K562 (cell line): ENCODE measurements around the gene LCN12. TPM values are rescaled to one million over a fixed set of nuclear protein-coding genes. Genes with fewer than 3 reads are reported as not detected.

ENCODE experiments used
- CBX1 ChIP-seq: sonication (generic); IDR thresholded peaks from 2 replicates; pipeline ENCODE4 v1.6.1; 2016; ENCODE audit warnings: antibody characterized with exemption, low read depth, mild to moderate bottlenecking
- EGR1 ChIP-seq: fragments of 450-650 bp; conservative IDR thresholded peaks from 2 replicates; pipeline ENCODE4 v1.6.1; 2017; ENCODE audit warnings: mild to moderate bottlenecking
- FOXK1 ChIP-seq: sonication (generic); formaldehyde crosslinking; IDR thresholded peaks from 2 replicates; pipeline ENCODE4 v1.8.0; 2022; ENCODE audit warnings: missing genetic modification reagents, mild to moderate bottlenecking, borderline replicate concordance
- GABPB2 ChIP-seq: fragments of 250-450 bp; sonication (Bioruptor Pico); conservative IDR thresholded peaks from 2 replicates; pipeline ENCODE4 v1.5.1; 2021; ENCODE audit warnings: mild to moderate bottlenecking
- KDM5B ChIP-seq: fragments of 200-600 bp; sonication (generic); IDR thresholded peaks from 2 replicates; pipeline ENCODE4 v1.6.1; 2012; ENCODE audit warnings: low read depth, mild to moderate bottlenecking, moderate library complexity, low read length, control low read depth, inconsistent platforms; ENCODE audit not compliant: insufficient replicate concordance
- MYNN ChIP-seq, 2 experiments: sonication (generic); formaldehyde crosslinking in 1 of 2; IDR thresholded peaks; 2 replicates each; pipeline versions ENCODE4 v1.5.0 to v1.6.1; 2016 to 2020; ENCODE audit warnings: antibody characterized with exemption in 1 of 2, missing genetic modification reagents in 1 of 2
- RERE ChIP-seq: sonication (generic); formaldehyde crosslinking; IDR thresholded peaks from 2 replicates; pipeline ENCODE4 v1.8.0; 2023; ENCODE audit warnings: missing genetic modification reagents, mild to moderate bottlenecking, borderline replicate concordance
- TGIF2 ChIP-seq: sonication (generic); formaldehyde crosslinking; IDR thresholded peaks from 2 replicates; pipeline ENCODE4 v1.8.1; 2022; ENCODE audit warnings: mild to moderate bottlenecking, missing genetic modification reagents, moderate library complexity
- ZC3H4 ChIP-seq: sonication (generic); formaldehyde crosslinking; IDR thresholded peaks from 2 replicates; pipeline ENCODE4 v1.9.0; 2021; ENCODE audit warnings: missing genetic modification reagents, borderline replicate concordance
- ZEB2 ChIP-seq: fragments of 450-650 bp; IDR thresholded peaks from 2 replicates; pipeline ENCODE4 v1.6.1; 2016
- polyA plus RNA-seq, 8 experiments: library from polyadenylated mRNA; depleted of rRNA in 4 of 8; stranded (reverse) in 5 of 8; unstranded in 3 of 8; fragments of >200 nt; fragmentation: Nextera tagmentation in 2 of 8; fragmentation: Illumina TruSeq in 1 of 8; extraction: Ambion mirVana in 2 of 8; extraction: Trizol in 1 of 8; gene quantifications; 2 replicates each; pipeline versions ENCODE4 v1.2.1 to v1.2.3, GENCODE V29; 2011 to 2014; ENCODE audit warnings: inconsistent platforms in 1 of 8, missing spikeins in 1 of 8
- total RNA-seq, 7 experiments: library from RNA; depleted of rRNA in 6 of 7; stranded (reverse); fragments of >200 nt in 6 of 7; fragmentation: Illumina TruSeq in 2 of 7; extraction: Trizol in 2 of 7; gene quantifications; 2 replicates each; pipeline versions ENCODE4 v1.2.1 to v1.2.3, GENCODE V29; 2011 to 2021; ENCODE audit warnings: low replicate concordance in 1 of 7
- TF ChIP-seq, protein P1 (sequence below): fragments of 250-450 bp; sonication (Bioruptor Pico); IDR thresholded peaks from 2 replicates; pipeline ENCODE4 v1.4.0; 2020; ENCODE audit warnings: borderline replicate concordance
- TF ChIP-seq, protein P2 (sequence below): fragments of 250-450 bp; sonication (Bioruptor Pico); IDR thresholded peaks from 2 replicates; pipeline ENCODE4 v1.9.0; 2021; ENCODE audit warnings: mild to moderate bottlenecking
- TF ChIP-seq, protein P3 (sequence below): conservative IDR thresholded peaks from 2 replicates; pipeline ENCODE4 v1.6.1; 2011; ENCODE audit warnings: low read depth, mild to moderate bottlenecking, low read length; ENCODE audit not compliant: control insufficient read depth
- TF ChIP-seq, protein P4 (sequence below): fragments of 450-650 bp; formaldehyde crosslinking; IDR thresholded peaks from 2 replicates; pipeline ENCODE4 v1.4.0; 2022; ENCODE audit warnings: missing genetic modification characterization

Gene LCN12
- total and polyA plus RNA-seq, 9 of the 15 experiments (the other 6 are each of a cell fraction or from before 2014, with no cell fraction given) = 0.05 TPM; not detected in 8

DNA sequence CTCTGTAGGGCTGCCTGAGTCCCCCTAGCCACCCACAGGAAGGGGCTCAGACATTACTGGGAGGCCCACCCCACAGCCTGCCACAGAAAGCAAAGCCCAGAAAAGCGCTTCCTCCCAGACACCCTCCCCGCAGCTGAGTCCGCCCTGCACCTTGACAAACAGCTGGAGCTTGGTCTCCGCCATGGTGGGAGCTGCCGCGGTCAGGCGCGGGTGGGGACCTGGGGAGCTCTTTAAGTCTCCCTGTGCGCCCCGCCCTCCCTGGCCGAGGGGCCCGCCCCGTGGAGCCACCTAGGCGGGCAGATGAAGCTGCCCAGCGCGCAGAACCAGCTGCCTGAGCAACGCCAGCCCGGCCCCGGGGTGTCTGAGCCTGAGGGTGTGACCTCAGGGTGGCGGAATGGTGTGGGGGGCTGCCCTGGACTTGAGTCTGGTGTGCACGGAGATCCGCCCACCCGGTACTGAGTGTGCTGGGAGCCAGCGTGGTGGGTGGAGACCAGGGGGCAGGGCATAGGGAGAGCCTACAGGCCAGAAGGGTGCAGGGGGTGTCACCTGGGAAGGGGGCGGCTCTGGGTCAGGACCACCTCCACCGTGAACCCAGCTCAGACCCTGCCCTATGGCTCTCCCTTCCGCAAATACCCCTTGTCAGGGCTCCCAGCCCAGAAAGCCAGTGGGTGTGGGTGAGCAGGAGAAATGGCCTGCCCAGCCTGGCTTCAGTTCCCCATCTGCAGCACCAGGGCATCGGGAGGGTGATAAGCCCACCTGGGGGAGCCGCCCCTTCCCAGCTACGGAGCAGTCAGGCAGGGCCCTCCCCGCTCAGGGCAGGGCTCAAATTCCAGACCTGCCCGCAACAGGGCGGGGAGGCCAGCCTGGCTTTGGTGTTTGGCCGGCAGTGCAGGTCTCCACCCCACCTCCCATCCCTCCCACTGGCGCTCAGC is 44.6 kb downstream of the LCN12 start, which contains the start of gene CLIC3 (continued):
- TF ChIP-seq, protein P1, sequence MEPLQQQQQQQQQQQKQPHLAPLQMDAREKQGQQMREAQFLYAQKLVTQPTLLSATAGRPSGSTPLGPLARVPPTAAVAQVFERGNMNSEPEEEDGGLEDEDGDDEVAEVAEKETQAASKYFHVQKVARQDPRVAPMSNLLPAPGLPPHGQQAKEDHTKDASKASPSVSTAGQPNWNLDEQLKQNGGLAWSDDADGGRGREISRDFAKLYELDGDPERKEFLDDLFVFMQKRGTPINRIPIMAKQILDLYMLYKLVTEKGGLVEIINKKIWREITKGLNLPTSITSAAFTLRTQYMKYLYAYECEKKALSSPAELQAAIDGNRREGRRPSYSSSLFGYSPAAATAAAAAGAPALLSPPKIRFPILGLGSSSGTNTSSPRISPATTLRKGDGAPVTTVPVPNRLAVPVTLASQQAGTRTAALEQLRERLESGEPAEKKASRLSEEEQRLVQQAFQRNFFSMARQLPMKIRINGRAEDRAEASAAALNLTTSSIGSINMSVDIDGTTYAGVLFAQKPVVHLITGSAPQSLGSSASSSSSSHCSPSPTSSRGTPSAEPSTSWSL (CRISPR knock-in tag) = no peak
- TF ChIP-seq RERE = peak; percentile 54; the same call in 1 of the 2 replicates
- TF ChIP-seq, protein P2, sequence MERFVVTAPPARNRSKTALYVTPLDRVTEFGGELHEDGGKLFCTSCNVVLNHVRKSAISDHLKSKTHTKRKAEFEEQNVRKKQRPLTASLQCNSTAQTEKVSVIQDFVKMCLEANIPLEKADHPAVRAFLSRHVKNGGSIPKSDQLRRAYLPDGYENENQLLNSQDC (CRISPR knock-in tag) = no peak
- TF ChIP-seq EGR1 = peak; percentile 47; the same call in 1 of the 2 replicates
- no peak for TF ChIP-seq ZC3H4 (CRISPR knock-in tag)
- TF ChIP-seq, protein P3, sequence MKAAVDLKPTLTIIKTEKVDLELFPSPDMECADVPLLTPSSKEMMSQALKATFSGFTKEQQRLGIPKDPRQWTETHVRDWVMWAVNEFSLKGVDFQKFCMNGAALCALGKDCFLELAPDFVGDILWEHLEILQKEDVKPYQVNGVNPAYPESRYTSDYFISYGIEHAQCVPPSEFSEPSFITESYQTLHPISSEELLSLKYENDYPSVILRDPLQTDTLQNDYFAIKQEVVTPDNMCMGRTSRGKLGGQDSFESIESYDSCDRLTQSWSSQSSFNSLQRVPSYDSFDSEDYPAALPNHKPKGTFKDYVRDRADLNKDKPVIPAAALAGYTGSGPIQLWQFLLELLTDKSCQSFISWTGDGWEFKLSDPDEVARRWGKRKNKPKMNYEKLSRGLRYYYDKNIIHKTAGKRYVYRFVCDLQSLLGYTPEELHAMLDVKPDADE = peak; percentile 80
- TF ChIP-seq, protein P4, sequence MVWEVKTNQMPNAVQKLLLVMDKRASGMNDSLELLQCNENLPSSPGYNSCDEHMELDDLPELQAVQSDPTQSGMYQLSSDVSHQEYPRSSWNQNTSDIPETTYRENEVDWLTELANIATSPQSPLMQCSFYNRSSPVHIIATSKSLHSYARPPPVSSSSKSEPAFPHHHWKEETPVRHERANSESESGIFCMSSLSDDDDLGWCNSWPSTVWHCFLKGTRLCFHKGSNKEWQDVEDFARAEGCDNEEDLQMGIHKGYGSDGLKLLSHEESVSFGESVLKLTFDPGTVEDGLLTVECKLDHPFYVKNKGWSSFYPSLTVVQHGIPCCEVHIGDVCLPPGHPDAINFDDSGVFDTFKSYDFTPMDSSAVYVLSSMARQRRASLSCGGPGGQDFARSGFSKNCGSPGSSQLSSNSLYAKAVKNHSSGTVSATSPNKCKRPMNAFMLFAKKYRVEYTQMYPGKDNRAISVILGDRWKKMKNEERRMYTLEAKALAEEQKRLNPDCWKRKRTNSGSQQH = 0 out of 2 replicates have a peak, but pooled peaks have one; percentile 16
- TF ChIP-seq TGIF2 (CRISPR knock-in tag) = peak; percentile 95; the same call in 1 of the 2 replicates
- no peak for TF ChIP-seq GABPB2 (CRISPR knock-in tag)
- TF ChIP-seq CBX1 = 0 out of 2 replicates have a peak, but pooled peaks have one; percentile 15
- peak; percentile 42; the same call in 1 of the 2 replicates for TF ChIP-seq MYNN (IDR thresholded peaks at IDR 0.05)
- TF ChIP-seq MYNN (CRISPR knock-in tag; IDR thresholded peaks at IDR 0.05) = no peak
- peak; percentile 53 for TF ChIP-seq KDM5B
- TF ChIP-seq ZEB2 = 0 out of 2 replicates have a peak, but pooled peaks have one; percentile 23
- TF ChIP-seq FOXK1 (CRISPR knock-in tag) = 0 out of 2 replicates have a peak, but pooled peaks have one; percentile 46
